ENCODE data around the gene CDRT15L2.
"Not testable (repeated sequence)": the region's sequence is repeated elsewhere in the genome, so short reads cannot be mapped to it uniquely, and the experiment has no call there.

Gene CDRT15L2

DNA sequence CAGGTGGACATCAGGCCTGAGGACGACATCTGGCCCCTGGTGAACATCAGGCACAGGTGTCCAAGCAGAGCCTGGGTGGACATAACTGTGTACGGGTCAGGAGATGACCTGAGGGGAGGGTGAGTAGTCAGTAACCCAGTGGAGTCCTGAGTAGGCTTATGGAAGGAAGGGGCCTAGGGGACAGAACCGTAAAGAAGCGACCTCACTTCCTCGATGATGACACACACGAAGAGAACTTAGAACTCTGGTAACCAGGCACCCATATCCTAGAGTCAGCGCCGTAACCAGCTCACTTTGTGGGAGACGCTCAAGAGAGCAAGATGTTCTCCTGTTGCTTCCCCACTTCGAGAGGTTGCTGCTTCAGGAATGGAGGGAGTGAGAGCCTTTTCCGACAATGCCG is at the start of gene CDRT15L2:
TSS of gene CDRT15L2 (plus strand) at position 301 of the 400 bp plus-strand sequence. CDS start at position 321, 20 bp downstream.
- not testable (repeated sequence) for DNase-seq (ENCODE audit: low read depth)

GRCh38 chr17:20530104-20530503 is 49.4 kb upstream of the CDRT15L2 start:
- not testable (repeated sequence) for DNase-seq (ENCODE audit: low read depth)

DNA sequence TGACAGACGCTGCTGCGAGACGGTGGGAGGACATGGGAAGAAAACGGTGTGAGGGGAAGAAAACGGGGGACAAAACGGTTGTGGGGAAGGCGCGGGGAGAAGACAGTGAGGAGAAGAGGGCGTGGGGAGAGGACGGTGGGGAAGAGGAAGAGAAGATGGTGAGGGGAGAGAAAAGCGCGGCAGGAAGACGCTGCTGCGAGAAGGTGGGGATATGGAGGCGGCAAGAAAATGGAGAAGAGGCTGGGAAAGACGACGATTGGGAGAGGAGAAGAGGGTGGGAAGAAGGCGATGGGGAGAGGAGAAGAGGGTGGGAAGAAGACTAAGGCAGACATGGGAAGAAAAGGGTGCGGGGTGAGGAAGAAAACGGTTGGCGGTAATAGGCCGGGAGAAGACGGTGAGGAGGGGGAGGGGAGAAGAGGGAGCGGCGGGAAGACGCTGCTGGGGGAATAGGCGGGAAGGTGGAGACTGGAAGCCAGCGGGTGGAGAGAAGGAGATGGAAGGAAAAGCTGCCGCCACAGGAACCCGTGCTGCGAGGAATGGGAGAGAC is 46.9 kb upstream of the CDRT15L2 start:
- not testable (repeated sequence) for DNase-seq (ENCODE audit: low read depth)

- not testable (repeated sequence) for DNase-seq (ENCODE audit: low read depth)
Measured at GRCh38 chr17:20533206-20533605, 46.3 kb upstream of the CDRT15L2 start.

- DNase-seq (ENCODE audit: low read depth) = not testable (repeated sequence)
Measured at GRCh38 chr17:20534711-20535550, 44.6 kb upstream of the CDRT15L2 start.

GRCh38 chr17:20540414-20540813 is 39.1 kb upstream of the CDRT15L2 start:
- not testable (repeated sequence) for DNase-seq (ENCODE audit: low read depth)

DNA sequence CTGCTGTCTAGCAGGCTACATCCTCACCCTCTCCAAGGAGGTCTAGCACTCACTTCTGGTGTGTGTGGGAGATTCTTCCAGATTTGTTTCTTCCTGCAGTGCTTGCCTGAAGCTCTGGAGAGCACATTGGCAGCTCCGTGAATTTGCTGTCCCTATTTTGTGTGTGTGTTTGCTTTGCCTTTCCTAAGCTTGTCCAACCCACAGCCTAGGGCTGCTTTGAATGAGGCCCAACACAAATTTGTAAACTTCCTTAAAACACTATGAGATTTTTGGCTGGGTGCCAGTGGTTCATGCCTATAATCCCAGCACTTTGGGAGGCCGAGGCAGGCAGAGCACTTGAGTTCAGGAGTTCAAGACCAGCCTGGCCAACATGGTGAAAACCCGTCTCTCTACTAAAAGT is 38.7 kb upstream of the CDRT15L2 start:
- DNase-seq (ENCODE audit: low read depth) = not testable (repeated sequence)

- DNase-seq (ENCODE audit: low read depth) = not testable (repeated sequence)
Measured at GRCh38 chr17:20541853-20542546, 37.5 kb upstream of the CDRT15L2 start.

DNA sequence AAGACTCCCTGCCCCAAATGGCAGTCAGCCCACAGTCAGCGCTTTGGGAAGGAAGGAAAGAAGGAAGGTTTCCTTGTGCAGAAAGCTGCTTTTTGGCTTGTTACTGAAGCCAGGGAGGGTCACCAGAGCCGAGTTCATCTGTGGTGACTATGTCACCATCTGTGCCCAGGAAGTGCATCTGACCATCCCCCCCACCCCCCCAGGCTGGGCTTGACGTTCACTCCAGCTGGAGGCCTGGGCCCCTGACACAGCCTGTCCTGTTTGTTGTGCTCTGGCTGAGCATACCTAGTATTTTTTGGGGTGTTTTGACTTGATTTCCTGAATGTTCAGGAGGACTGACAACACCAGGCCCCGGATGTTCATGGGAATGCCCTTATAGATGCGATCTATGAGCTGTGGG is 31.6 kb upstream of the CDRT15L2 start:
- not testable (repeated sequence) for DNase-seq (ENCODE audit: low read depth)

GRCh38 chr17:20552920-20553319 is 26.6 kb upstream of the CDRT15L2 start:
- not testable (repeated sequence) for DNase-seq (ENCODE audit: low read depth)

- not testable (repeated sequence) for DNase-seq (ENCODE audit: low read depth)
Measured at GRCh38 chr17:20554728-20555127, 24.8 kb upstream of the CDRT15L2 start.

- not testable (repeated sequence) for DNase-seq (ENCODE audit: low read depth)
Measured at GRCh38 chr17:20555135-20556010, 24.2 kb upstream of the CDRT15L2 start.

- DNase-seq (ENCODE audit: low read depth) = not testable (repeated sequence)
Measured at GRCh38 chr17:20558096-20558495, 21.4 kb upstream of the CDRT15L2 start.

DNA sequence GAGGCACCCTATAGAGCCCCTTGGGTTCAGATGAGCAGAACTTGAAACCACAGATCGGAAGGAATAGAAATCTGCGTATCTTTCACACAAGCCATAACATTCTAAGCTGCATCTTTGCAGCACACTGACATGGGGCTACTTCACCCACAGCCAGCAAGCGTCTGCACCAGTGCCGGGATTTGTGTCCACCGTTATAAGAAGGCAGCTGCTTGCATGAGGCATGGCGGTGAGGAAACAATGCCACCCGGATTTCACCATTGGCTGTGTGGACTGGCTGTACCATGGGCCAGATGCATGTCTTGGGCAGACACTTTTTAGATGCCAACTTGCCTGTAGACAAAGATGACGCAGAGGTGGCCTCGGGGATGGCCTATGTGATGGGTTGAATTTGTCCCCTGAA is 20.5 kb upstream of the CDRT15L2 start:
- not testable (repeated sequence) for DNase-seq (ENCODE audit: low read depth)

- no peak for DNase-seq (ENCODE audit: low read depth)
Measured at GRCh38 chr17:20562587-20562986, 16.9 kb upstream of the CDRT15L2 start.

GRCh38 chr17:20565245-20565644 is 14.3 kb upstream of the CDRT15L2 start:
- DNase-seq (ENCODE audit: low read depth) = not testable (repeated sequence)

DNA sequence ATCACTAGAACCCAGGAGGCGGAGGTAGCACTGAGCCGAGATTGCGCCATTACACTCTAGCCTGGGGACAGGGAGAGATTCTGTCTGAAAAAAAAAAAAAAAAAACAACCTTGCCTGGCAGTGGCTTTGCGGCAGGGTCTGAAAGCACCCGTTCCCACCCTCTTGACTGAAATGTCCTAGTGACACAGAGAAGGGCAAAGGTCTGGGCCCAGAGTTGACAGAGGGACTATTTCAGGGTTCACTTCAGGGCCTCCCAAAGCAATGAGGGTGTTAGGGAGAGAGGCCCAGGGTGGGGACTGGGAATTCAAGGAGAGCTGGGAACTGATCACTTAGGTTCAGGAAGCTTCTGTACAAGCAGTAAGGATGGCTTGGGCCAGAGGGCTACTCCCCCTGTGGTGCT is 13.8 kb upstream of the CDRT15L2 start:
- DNase-seq (ENCODE audit: low read depth) = no peak

DNA sequence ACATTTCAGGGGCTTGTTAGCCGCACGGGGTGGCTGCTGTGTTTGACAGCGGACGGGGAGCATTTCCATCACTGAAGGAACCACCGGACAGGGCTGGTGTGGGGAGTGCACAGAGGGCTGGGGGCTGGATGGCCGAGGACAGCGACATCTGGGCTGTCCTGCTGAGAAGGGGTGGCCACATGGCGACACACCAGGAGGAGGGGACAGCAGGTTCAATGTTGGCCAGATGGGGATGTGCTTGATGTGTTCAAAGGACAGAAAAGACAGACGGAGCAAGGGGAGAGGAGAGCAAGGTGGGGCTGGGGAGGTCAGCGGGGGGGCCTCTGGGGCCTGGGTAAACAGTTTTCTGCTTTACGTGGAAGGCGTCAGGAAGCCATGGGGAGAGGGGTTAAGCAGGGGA is 12.8 kb upstream of the CDRT15L2 start:
- not testable (repeated sequence) for DNase-seq (ENCODE audit: low read depth)

GRCh38 chr17:20567421-20567820 is 12.1 kb upstream of the CDRT15L2 start:
- not testable (repeated sequence) for DNase-seq (ENCODE audit: low read depth)

GRCh38 chr17:20568604-20569003 is 10.9 kb upstream of the CDRT15L2 start:
- DNase-seq (ENCODE audit: low read depth) = not testable (repeated sequence)

- not testable (repeated sequence) for DNase-seq (ENCODE audit: low read depth)
Measured at GRCh38 chr17:20571653-20572052, 7.9 kb upstream of the CDRT15L2 start.

DNA sequence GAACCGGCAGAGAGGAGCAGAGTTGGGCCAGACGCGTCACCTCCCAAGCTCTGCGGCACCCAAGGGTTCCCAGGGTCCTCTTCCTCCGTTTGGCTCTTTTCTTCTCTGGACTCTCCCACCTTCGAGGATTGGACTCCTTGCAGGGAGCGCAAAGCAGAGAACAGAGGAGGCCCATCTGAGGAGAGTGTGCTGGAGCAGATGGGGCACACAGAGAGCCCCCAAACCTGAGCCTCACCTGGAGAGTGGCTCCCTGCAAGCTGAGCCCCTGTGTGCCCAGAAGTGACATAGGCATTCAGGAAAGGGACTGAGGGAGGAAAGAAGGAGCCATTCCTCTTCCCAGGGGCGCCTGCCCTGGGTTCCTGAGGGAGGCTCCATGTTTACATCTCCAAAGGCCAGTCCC is 6.3 kb upstream of the CDRT15L2 start:
- not testable (repeated sequence) for DNase-seq (ENCODE audit: low read depth)

Data from stimulated activated CD8-positive, alpha-beta memory T cell treated with anti-CD3 and anti-CD28 coated beads, Interleukin-12 subunit alpha, Interleukin-12 subunit beta, amount 100 ng/mL, for 4 hours (primary cell).